ENCODE measurements around the gene SH3GL2. TPM values are rescaled to one million over a fixed set of nuclear protein-coding genes. Genes with fewer than 3 reads are reported as not detected.

SH3GL2 gene
- total RNA-seq, 1 donor from 2014 or later = under 0.01 TPM

DNA sequence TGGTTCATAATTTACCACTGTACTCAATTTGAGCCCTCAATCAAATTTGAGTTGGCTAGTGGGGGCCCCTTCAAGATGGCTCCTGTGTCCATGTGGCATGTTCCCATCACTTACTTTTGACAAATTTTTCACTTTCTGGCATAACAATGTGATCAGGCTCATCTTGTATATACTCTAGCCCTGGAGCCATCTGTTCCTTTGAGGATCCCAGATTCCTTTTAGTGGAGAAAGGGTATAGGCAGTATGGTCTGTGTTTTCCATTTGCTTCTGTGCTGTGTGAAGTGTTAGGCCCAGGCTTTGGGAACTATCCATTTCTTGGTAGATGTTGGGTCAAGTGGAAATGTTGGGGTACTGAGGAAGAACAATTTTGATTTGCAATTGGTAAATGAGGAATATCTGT, 45.7 kb downstream of the SH3GL2 start:
- H3K9me3 ChIP-seq (ENCODE audit: control insufficient read depth in 3 of 3, low read length in 3 of 3) = no peaks in the 10 kb centered on the region
- H3K9ac ChIP-seq (ENCODE audit: low read depth in 1 of 3, low read length in 3 of 3) = no peak overlapping the region
- no peaks in the 10 kb centered on the region for H3K27me3 ChIP-seq (ENCODE audit: control insufficient read depth in 3 of 3, insufficient read depth in 3 of 3, low read length in 3 of 3)
- H3K4me3 ChIP-seq (ENCODE audit: low read length in 3 of 3) = no peak overlapping the region
- H3K4me1 ChIP-seq (ENCODE audit: control insufficient read depth in 3 of 3, insufficient read depth in 3 of 3, low read length in 3 of 3) = no peaks in the 10 kb centered on the region
- H3K36me3 ChIP-seq (ENCODE audit: control insufficient read depth in 3 of 3, insufficient read depth in 3 of 3, low read length in 3 of 3) = no peaks in the 10 kb centered on the region
- H3K27ac ChIP-seq (ENCODE audit: low read depth, low read length) = no peak overlapping the region

- H3K27ac ChIP-seq (ENCODE audit: low read depth, low read length) = no peak overlapping the region
- no peaks in the 10 kb centered on the region for H3K9me3 ChIP-seq (ENCODE audit: control insufficient read depth in 3 of 3, low read length in 3 of 3)
- H3K4me3 ChIP-seq (ENCODE audit: low read length in 3 of 3) = no peak overlapping the region
- no peaks in the 10 kb centered on the region for H3K4me1 ChIP-seq (ENCODE audit: control insufficient read depth in 3 of 3, insufficient read depth in 3 of 3, low read length in 3 of 3)
- H3K36me3 ChIP-seq (ENCODE audit: control insufficient read depth in 3 of 3, insufficient read depth in 3 of 3, low read length in 3 of 3) = no peaks in the 10 kb centered on the region
- no peaks in the 10 kb centered on the region for H3K27me3 ChIP-seq (ENCODE audit: control insufficient read depth in 3 of 3, insufficient read depth in 3 of 3, low read length in 3 of 3)
- H3K9ac ChIP-seq (ENCODE audit: low read depth in 1 of 3, low read length in 3 of 3) = no peak overlapping the region
Observed at GRCh38 chr9:17625644-17626388, 47.0 kb downstream of the SH3GL2 start.

GRCh38 chr9:17627641-17628040, 48.8 kb downstream of the SH3GL2 start:
- H3K9ac ChIP-seq (ENCODE audit: low read depth in 1 of 3, low read length in 3 of 3) = no peak overlapping the region
- H3K9me3 ChIP-seq (ENCODE audit: control insufficient read depth in 3 of 3, low read length in 3 of 3) = no peaks in the 10 kb centered on the region
- no peak overlapping the region for H3K4me3 ChIP-seq (ENCODE audit: low read length in 3 of 3)
- H3K36me3 ChIP-seq (ENCODE audit: control insufficient read depth in 3 of 3, insufficient read depth in 3 of 3, low read length in 3 of 3) = no peaks in the 10 kb centered on the region
- H3K27ac ChIP-seq (ENCODE audit: low read depth, low read length) = no peak overlapping the region
- no peaks in the 10 kb centered on the region for H3K4me1 ChIP-seq (ENCODE audit: control insufficient read depth in 3 of 3, insufficient read depth in 3 of 3, low read length in 3 of 3)
- H3K27me3 ChIP-seq (ENCODE audit: control insufficient read depth in 3 of 3, insufficient read depth in 3 of 3, low read length in 3 of 3) = no peaks in the 10 kb centered on the region

- no peak overlapping the region for H3K9ac ChIP-seq (ENCODE audit: low read depth in 1 of 3, low read length in 3 of 3)
- no peak overlapping the region for H3K4me3 ChIP-seq (ENCODE audit: low read length in 3 of 3)
- no peaks in the 10 kb centered on the region for H3K27me3 ChIP-seq (ENCODE audit: control insufficient read depth in 3 of 3, insufficient read depth in 3 of 3, low read length in 3 of 3)
- H3K27ac ChIP-seq (ENCODE audit: low read depth, low read length) = no peak overlapping the region
- no peaks in the 10 kb centered on the region for H3K36me3 ChIP-seq (ENCODE audit: control insufficient read depth in 3 of 3, insufficient read depth in 3 of 3, low read length in 3 of 3)
- no peaks in the 10 kb centered on the region for H3K9me3 ChIP-seq (ENCODE audit: control insufficient read depth in 3 of 3, low read length in 3 of 3)
- no peaks in the 10 kb centered on the region for H3K4me1 ChIP-seq (ENCODE audit: control insufficient read depth in 3 of 3, insufficient read depth in 3 of 3, low read length in 3 of 3)
Observed at GRCh38 chr9:17628624-17629023, 49.8 kb downstream of the SH3GL2 start.

- Histone ChIP-seq H3K4me1 (ENCODE audit: control insufficient read depth in 3 of 3, insufficient read depth in 3 of 3, low read length in 3 of 3) (no peaks in the 10 kb centered on the region), H3K4me3 (ENCODE audit: low read length in 3 of 3) (no peak overlapping the region), H3K27me3 (ENCODE audit: control insufficient read depth in 3 of 3, insufficient read depth in 3 of 3, low read length in 3 of 3) (peaks cover 0 to 2% (median 0%) of the 10 kb centered on the region in 3 donors), H3K9me3 (ENCODE audit: control insufficient read depth in 3 of 3, low read length in 3 of 3) (peaks cover 0 to 2% (median 0%) of the 10 kb centered on the region in 3 donors), H3K36me3 (ENCODE audit: control insufficient read depth in 3 of 3, insufficient read depth in 3 of 3, low read length in 3 of 3) (no peaks in the 10 kb centered on the region), H3K27ac (ENCODE audit: low read depth, low read length) (no peak overlapping the region), H3K9ac (ENCODE audit: low read depth in 1 of 3, low read length in 3 of 3) (no peak overlapping the region)
Observed at GRCh38 chr9:17630531-17630949, 51.7 kb downstream of the SH3GL2 start.

DNA sequence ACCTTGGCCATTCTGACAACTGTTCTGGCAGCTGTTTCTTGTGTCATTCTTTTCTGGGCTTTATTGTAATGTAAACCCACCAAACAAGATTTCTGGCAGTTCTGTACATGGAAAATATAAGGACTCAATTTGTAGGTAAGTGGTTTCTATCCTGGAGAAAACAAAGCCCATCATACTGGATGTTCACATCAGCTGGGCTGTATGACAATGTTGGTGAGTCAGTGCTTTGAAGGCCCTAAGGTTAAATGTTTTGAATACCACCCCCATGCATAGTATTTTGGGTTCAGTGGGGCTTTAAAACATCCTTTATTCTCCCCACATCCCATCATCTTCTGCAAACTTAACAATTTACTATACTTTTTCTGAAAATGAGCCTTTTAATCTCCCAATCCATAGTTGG, 52.5 kb downstream of the SH3GL2 start:
- H3K9ac ChIP-seq (ENCODE audit: low read depth in 1 of 3, low read length in 3 of 3) = no peak overlapping the region
- H3K9me3 ChIP-seq (ENCODE audit: control insufficient read depth in 3 of 3, low read length in 3 of 3) = peaks cover 0 to 2% (median 0%) of the 10 kb centered on the region in 3 donors
- H3K4me3 ChIP-seq (ENCODE audit: low read length in 3 of 3) = no peak overlapping the region
- H3K4me1 ChIP-seq (ENCODE audit: control insufficient read depth in 3 of 3, insufficient read depth in 3 of 3, low read length in 3 of 3) = no peaks in the 10 kb centered on the region
- no peak overlapping the region for H3K27ac ChIP-seq (ENCODE audit: low read depth, low read length)
- peaks cover 0 to 3% (median 0%) of the 10 kb centered on the region in 3 donors for H3K27me3 ChIP-seq (ENCODE audit: control insufficient read depth in 3 of 3, insufficient read depth in 3 of 3, low read length in 3 of 3)
- no peaks in the 10 kb centered on the region for H3K36me3 ChIP-seq (ENCODE audit: control insufficient read depth in 3 of 3, insufficient read depth in 3 of 3, low read length in 3 of 3)

- Histone ChIP-seq H3K9me3 (ENCODE audit: control insufficient read depth in 3 of 3, low read length in 3 of 3) (peaks cover 0 to 2% (median 0%) of the 10 kb centered on the region in 3 donors), H3K9ac (ENCODE audit: low read depth in 1 of 3, low read length in 3 of 3) (no peak overlapping the region), H3K4me1 (ENCODE audit: control insufficient read depth in 3 of 3, insufficient read depth in 3 of 3, low read length in 3 of 3) (no peaks in the 10 kb centered on the region), H3K4me3 (ENCODE audit: low read length in 3 of 3) (no peak overlapping the region), H3K27me3 (ENCODE audit: control insufficient read depth in 3 of 3, insufficient read depth in 3 of 3, low read length in 3 of 3) (peaks cover 0 to 3% (median 0%) of the 10 kb centered on the region in 3 donors), H3K36me3 (ENCODE audit: control insufficient read depth in 3 of 3, insufficient read depth in 3 of 3, low read length in 3 of 3) (no peaks in the 10 kb centered on the region), H3K27ac (ENCODE audit: low read depth, low read length) (no peak overlapping the region)
Observed at GRCh38 chr9:17632994-17633393, 54.1 kb downstream of the SH3GL2 start.

DNA sequence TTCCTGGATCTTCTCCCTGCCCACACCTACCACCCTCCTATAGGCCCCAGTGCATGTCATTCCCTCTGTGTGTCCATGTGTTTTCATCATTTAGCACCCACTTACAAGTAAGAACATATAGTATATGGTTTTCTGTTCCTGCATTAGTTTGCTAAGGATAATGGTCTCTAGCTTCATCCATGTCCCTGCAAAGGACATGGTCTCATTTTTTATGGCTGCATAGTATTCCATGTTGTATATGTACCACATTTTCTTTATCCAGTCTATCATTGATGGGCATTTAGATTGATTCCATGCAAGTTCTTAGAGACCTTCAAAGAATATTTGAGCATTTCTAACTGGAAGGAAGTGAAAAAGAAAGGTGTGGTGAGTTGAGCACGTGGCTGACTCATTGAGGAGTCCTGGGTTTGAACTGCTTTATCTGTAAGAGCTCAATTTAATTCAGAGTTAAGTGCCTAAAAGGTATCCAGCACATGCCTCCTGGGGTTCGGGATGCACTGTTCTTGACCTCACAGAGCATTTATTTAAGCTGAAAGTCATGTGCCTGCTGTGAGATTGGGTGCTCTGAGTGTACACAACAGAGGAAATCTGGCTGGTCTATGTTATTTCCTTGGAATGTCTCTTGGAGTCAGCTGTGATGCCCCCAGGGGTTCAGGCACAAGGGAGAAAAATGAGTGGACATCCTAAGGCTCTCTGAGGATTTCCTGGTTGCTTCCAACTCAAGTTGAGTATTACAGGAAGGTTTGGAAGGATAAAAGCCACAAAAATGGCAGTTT, 56.4 kb downstream of the SH3GL2 start:
- H3K27me3 ChIP-seq (ENCODE audit: control insufficient read depth in 3 of 3, insufficient read depth in 3 of 3, low read length in 3 of 3) = peaks cover 0 to 3% (median 0%) of the 10 kb centered on the region in 3 donors
- no peaks in the 10 kb centered on the region for H3K36me3 ChIP-seq (ENCODE audit: control insufficient read depth in 3 of 3, insufficient read depth in 3 of 3, low read length in 3 of 3)
- no peak overlapping the region for H3K4me3 ChIP-seq (ENCODE audit: low read length in 3 of 3)
- H3K4me1 ChIP-seq (ENCODE audit: control insufficient read depth in 3 of 3, insufficient read depth in 3 of 3, low read length in 3 of 3) = no peaks in the 10 kb centered on the region
- no peak overlapping the region for H3K9ac ChIP-seq (ENCODE audit: low read depth in 1 of 3, low read length in 3 of 3)
- no peak overlapping the region for H3K27ac ChIP-seq (ENCODE audit: low read depth, low read length)
- peaks cover 0 to 2% (median 0%) of the 10 kb centered on the region in 3 donors for H3K9me3 ChIP-seq (ENCODE audit: control insufficient read depth in 3 of 3, low read length in 3 of 3)

GRCh38 chr9:17636349-17636748, 57.5 kb downstream of the SH3GL2 start:
- H3K9me3 ChIP-seq (ENCODE audit: control insufficient read depth in 3 of 3, low read length in 3 of 3) = peaks cover 0 to 2% (median 0%) of the 10 kb centered on the region in 3 donors
- no peak overlapping the region for H3K4me3 ChIP-seq (ENCODE audit: low read length in 3 of 3)
- no peaks in the 10 kb centered on the region for H3K4me1 ChIP-seq (ENCODE audit: control insufficient read depth in 3 of 3, insufficient read depth in 3 of 3, low read length in 3 of 3)
- H3K36me3 ChIP-seq (ENCODE audit: control insufficient read depth in 3 of 3, insufficient read depth in 3 of 3, low read length in 3 of 3) = no peaks in the 10 kb centered on the region
- no peak overlapping the region for H3K27ac ChIP-seq (ENCODE audit: low read depth, low read length)
- H3K9ac ChIP-seq (ENCODE audit: low read depth in 1 of 3, low read length in 3 of 3) = no peak overlapping the region
- peaks cover 0 to 3% (median 0%) of the 10 kb centered on the region in 3 donors for H3K27me3 ChIP-seq (ENCODE audit: control insufficient read depth in 3 of 3, insufficient read depth in 3 of 3, low read length in 3 of 3)

DNA sequence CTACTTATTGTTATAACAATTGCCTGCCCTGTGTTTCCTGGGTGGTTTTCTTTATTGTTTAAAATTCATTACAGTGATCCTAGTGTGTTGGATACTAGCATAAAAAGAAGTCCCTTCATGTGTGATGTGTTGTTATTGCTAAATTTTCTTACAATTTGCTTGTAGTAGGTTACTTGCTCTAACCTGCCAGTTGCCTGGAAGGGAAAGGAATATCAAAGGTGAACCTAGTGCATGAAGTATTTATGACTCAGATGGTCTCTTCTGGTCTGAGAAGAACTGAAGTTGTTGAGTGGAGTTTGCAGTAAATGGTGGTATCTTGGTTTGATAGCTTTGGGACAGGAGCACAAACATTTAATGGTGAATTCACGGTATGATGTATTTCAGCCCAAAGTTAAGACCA, 58.0 kb downstream of the SH3GL2 start:
- H3K9ac ChIP-seq (ENCODE audit: low read depth in 1 of 3, low read length in 3 of 3) = no peak overlapping the region
- H3K4me1 ChIP-seq (ENCODE audit: control insufficient read depth in 3 of 3, insufficient read depth in 3 of 3, low read length in 3 of 3) = no peaks in the 10 kb centered on the region
- peaks cover 0 to 3% (median 0%) of the 10 kb centered on the region in 3 donors for H3K27me3 ChIP-seq (ENCODE audit: control insufficient read depth in 3 of 3, insufficient read depth in 3 of 3, low read length in 3 of 3)
- H3K4me3 ChIP-seq (ENCODE audit: low read length in 3 of 3) = no peak overlapping the region
- no peak overlapping the region for H3K27ac ChIP-seq (ENCODE audit: low read depth, low read length)
- peaks cover 0 to 2% (median 0%) of the 10 kb centered on the region in 3 donors for H3K9me3 ChIP-seq (ENCODE audit: control insufficient read depth in 3 of 3, low read length in 3 of 3)
- no peaks in the 10 kb centered on the region for H3K36me3 ChIP-seq (ENCODE audit: control insufficient read depth in 3 of 3, insufficient read depth in 3 of 3, low read length in 3 of 3)

All from skeletal muscle tissue (tissue), 4 donors.